MCF 10A (cell line): ENCODE measurements around the gene CEBPA. TPM values are rescaled to one million over a fixed set of nuclear protein-coding genes. Genes with fewer than 3 reads are reported as not detected.

Experiments
- BruUV-seq: library from RNA; stranded (reverse); fragments of 400-500 nt; replicated peaks from 2 replicates; lab custom pipeline; 2021; lab: Mats Ljungman, UMichigan
- CTCF ChIA-PET: fragments of 300-600 bp; sonication (Branson Sonifier 250); formaldehyde crosslinking; extraction: SDS; loops from one replicate; lab custom pipeline; 2021; ENCODE audit warnings: antibody characterized with exemption, inconsistent platforms; lab: Yijun Ruan, JAX
- POLR2A ChIA-PET: fragments of 300-600, 350-650 bp; sonication (Branson Sonifier 250); formaldehyde crosslinking; extraction: SDS; loops from one replicate; lab custom pipeline; 2020; ENCODE audit warnings: antibody characterized with exemption, inconsistent platforms; lab: Yijun Ruan, JAX
- DNase-seq: peaks from one replicate; pipeline ENCODE4 v3.0.0-alpha.2; 2018; ENCODE audit not compliant: unreplicated experiment
- H3K27ac Mint-ChIP-seq: one replicate; pipeline ENCODE4 v1.8.0; 2022; ENCODE audit warnings: mild to moderate bottlenecking, low read depth, mixed read lengths; ENCODE audit not compliant: unreplicated experiment
- H3K27me3 Mint-ChIP-seq: one replicate; pipeline ENCODE4 v1.8.0; 2022; ENCODE audit warnings: mixed read lengths; ENCODE audit not compliant: insufficient read depth, unreplicated experiment
- H3K36me3 Mint-ChIP-seq: one replicate; pipeline ENCODE4 v1.8.0; 2022; ENCODE audit warnings: mild to moderate bottlenecking, moderate library complexity, mixed read lengths; ENCODE audit not compliant: insufficient read depth, unreplicated experiment
- H3K4me1 Mint-ChIP-seq: one replicate; pipeline ENCODE4 v1.8.0; 2022; ENCODE audit warnings: mixed read lengths; ENCODE audit not compliant: insufficient read depth, unreplicated experiment
- H3K4me3 Mint-ChIP-seq: one replicate; pipeline ENCODE4 v1.8.0; 2022; ENCODE audit warnings: mild to moderate bottlenecking, moderate library complexity, mixed read lengths; ENCODE audit not compliant: unreplicated experiment
- H3K9me3 Mint-ChIP-seq: one replicate; pipeline ENCODE4 v1.8.0; 2022; ENCODE audit warnings: mixed read lengths; ENCODE audit not compliant: unreplicated experiment
- CTCF ChIP-seq: fragments of 200-600 bp; IDR thresholded peaks from one replicate; pipeline ENCODE4 v1.8.0; 2022; ENCODE audit warnings: antibody characterized with exemption, mild to moderate bottlenecking; ENCODE audit not compliant: unreplicated experiment
- intact Hi-C: fragments of 100-400 bp; cut with micrococcal nuclease; formaldehyde crosslinking; loops from 2 replicates; pipeline ENCODE4 v1.14.1; 2022
- total RNA-seq: library from RNA; stranded (reverse); gene quantifications from 2 replicates; pipeline ENCODE4 v1.2.3, GENCODE V29; 2022

Gene CEBPA
- total RNA-seq, 1 experiment from 2014 or later, result 4.7 TPM

GRCh38 chr19:33284756-33285155, 17.6 kb downstream of the CEBPA start:
- BruUV-seq, result no TSS peak
- intact Hi-C loops, result no loop called here
- no peaks in the 10 kb centered on the region for H3K4me1 Mint-ChIP-seq
- no peaks in the 10 kb centered on the region for H3K36me3 Mint-ChIP-seq
- CTCF ChIA-PET, result interaction anchor here (0.5 to 1.5 kb wide), 6 partner anchors 11 to 815 kb away, joined by 3 to 5 read pairs (median 4); no protein-coding TSS in a partner anchor
- no peak for TF ChIP-seq CTCF
- POLR2A ChIA-PET, result no interaction called here
- H3K27ac Mint-ChIP-seq, result no peak overlapping the region
- DNase-seq, result no peak
- no peaks in the 10 kb centered on the region for H3K27me3 Mint-ChIP-seq
- H3K4me3 Mint-ChIP-seq, result no peak overlapping the region
- H3K9me3 Mint-ChIP-seq, result peaks cover 6% of the 10 kb centered on the region

GRCh38 chr19:33284146-33284643, 18.1 kb downstream of the CEBPA start:
- ChIA-PET CTCF (interaction anchor here (0.5 to 1.5 kb wide), 5 partner anchors 12 to 816 kb away, joined by 3 to 4 read pairs (median 3); no protein-coding TSS in a partner anchor), POLR2A (interaction anchor here (1.2 kb wide), 1 partner anchor 9 kb away, joined by 5 read pairs; no protein-coding TSS in a partner anchor)
- no peaks in the 10 kb centered on the region for H3K4me1 Mint-ChIP-seq
- H3K4me3 Mint-ChIP-seq, result no peak overlapping the region
- no peaks in the 10 kb centered on the region for H3K36me3 Mint-ChIP-seq
- peaks cover 6% of the 10 kb centered on the region for H3K9me3 Mint-ChIP-seq
- intact Hi-C loops, result no loop called here
- no peaks in the 10 kb centered on the region for H3K27me3 Mint-ChIP-seq
- TF ChIP-seq CTCF, result no peak
- H3K27ac Mint-ChIP-seq, result no peak overlapping the region
- DNase-seq, result no peak
- BruUV-seq, result no TSS peak

GRCh38 chr19:33283589-33283988, 18.7 kb downstream of the CEBPA start:
- H3K27ac Mint-ChIP-seq, result no peak overlapping the region
- no peaks in the 10 kb centered on the region for H3K4me1 Mint-ChIP-seq
- no peaks in the 10 kb centered on the region for H3K36me3 Mint-ChIP-seq
- DNase-seq, result no peak
- BruUV-seq, result no TSS peak
- ChIA-PET CTCF (interaction anchor here (0.5 to 1.0 kb wide), 2 partner anchors 12 to 20 kb away, joined by 3 read pairs; no protein-coding TSS in a partner anchor), POLR2A (interaction anchor here (0.6 to 1.2 kb wide), 2 partner anchors 9 to 90 kb away, joined by 3 to 5 read pairs; no protein-coding TSS in a partner anchor)
- H3K27me3 Mint-ChIP-seq, result no peaks in the 10 kb centered on the region
- peaks cover 6% of the 10 kb centered on the region for H3K9me3 Mint-ChIP-seq
- H3K4me3 Mint-ChIP-seq, result no peak overlapping the region
- intact Hi-C loops, result no loop called here
- no peak for TF ChIP-seq CTCF

GRCh38 chr19:33282036-33282671, 20.2 kb downstream of the CEBPA start:
- H3K36me3 Mint-ChIP-seq, result no peaks in the 10 kb centered on the region
- H3K27me3 Mint-ChIP-seq, result no peaks in the 10 kb centered on the region
- H3K27ac Mint-ChIP-seq, result no peak overlapping the region
- no peak overlapping the region for H3K4me3 Mint-ChIP-seq
- CTCF ChIA-PET, result interaction anchor here (1.5 kb wide), 1 partner anchor 125 kb away, joined by 5 read pairs; no protein-coding TSS in a partner anchor
- no peak for DNase-seq
- TF ChIP-seq CTCF, result no peak
- H3K4me1 Mint-ChIP-seq, result no peaks in the 10 kb centered on the region
- H3K9me3 Mint-ChIP-seq, result no peaks in the 10 kb centered on the region
- intact Hi-C loops, result no loop called here
- BruUV-seq, result no TSS peak
- POLR2A ChIA-PET, result no interaction called here
